Gastrocnemius medialis (tissue), 4 donors: ENCODE data around the gene SLX9. TPM values are rescaled to one million over a fixed set of nuclear protein-coding genes. Genes with fewer than 3 reads are reported as not detected.

Experiments used
- ATAC-seq, 2 donors: fragments of 150-250 bp; one replicate each; pipeline ENCODE4 v1.9.1; 2016
- DNase-seq, 2 donors: peaks; one replicate each; pipeline ENCODE4 v3.0.0-alpha.2; 2019
- H3K27ac ChIP-seq, 4 donors: fragments of 200-600 bp; sonication (generic); 1 replicate in 1 of 4; 2 replicates in 3 of 4; pipeline ENCODE4 v1.5.1; 2016 to 2018; ENCODE audit warnings: mild to moderate bottlenecking in 2 of 4, moderate library complexity in 1 of 4
- H3K27me3 ChIP-seq, 3 donors: fragments of 200-600 bp; sonication (generic) in 2 of 3; 1 replicate in 1 of 3; 2 replicates in 2 of 3; pipeline versions ENCODE4 v1.5.1 to v1.6.0; 2016 to 2019; ENCODE audit warnings: mild to moderate bottlenecking in 1 of 3, moderate library complexity in 1 of 3
- H3K36me3 ChIP-seq, 2 donors: fragments of 200-600 bp; sonication (generic) in 1 of 2; one replicate each; pipeline ENCODE4 v1.5.1; 2017 to 2018
- H3K4me1 ChIP-seq, 2 donors: fragments of 200-600 bp; sonication (generic) in 1 of 2; one replicate each; pipeline ENCODE4 v1.5.1; 2016 to 2017; ENCODE audit warnings: mild to moderate bottlenecking in 2 of 2
- H3K4me3 ChIP-seq, 4 donors: fragments of 200-600 bp; sonication (generic) in 3 of 4; 1 replicate in 1 of 4; 2 replicates in 3 of 4; pipeline ENCODE4 v1.5.1; 2016 to 2019; ENCODE audit warnings: mild to moderate bottlenecking in 2 of 4
- H3K9me3 ChIP-seq, 3 donors: fragments of 200-600 bp; sonication (generic) in 2 of 3; 1 replicate in 1 of 3; 2 replicates in 2 of 3; pipeline ENCODE4 v1.5.1; 2016 to 2019
- CTCF ChIP-seq, 5 experiments: fragments of 450-650 bp in 3 of 5; fragments of 200-600 bp in 2 of 5; sonication (generic) in 2 of 5; IDR thresholded peaks in 4 of 5; conservative IDR thresholded peaks in 1 of 5; 1 replicate in 4 of 5; 2 replicates in 1 of 5; pipeline ENCODE4 v1.5.1; 2016 to 2019; ENCODE audit warnings: antibody characterized with exemption in 5 of 5, mild to moderate bottlenecking in 3 of 5, moderate library complexity in 3 of 5
- POLR2A ChIP-seq, 2 donors: fragments of 450-650 bp; IDR thresholded peaks; one replicate each; pipeline ENCODE4 v1.6.1; 2017; ENCODE audit warnings: antibody characterized with exemption in 2 of 2, mild to moderate bottlenecking in 2 of 2, moderate library complexity in 2 of 2
- in situ Hi-C, 4 donors: fragments of 200-750 bp; cut with MboI; loops; one replicate each; pipeline versions ENCODE4 v1.15.0 to v1.8.0; 2017; ENCODE audit warnings: low sequenced_read_pairs in 4 of 4
- intact Hi-C: fragments of 100-400 bp; cut with DNase I; formaldehyde crosslinking; loops from one replicate; pipeline ENCODE4 v1.15.1; 2023; ENCODE audit warnings: low total_unique reads
- total RNA-seq, 4 donors: library from RNA; depleted of rRNA; stranded (reverse); fragments of >200 nt; gene quantifications; one replicate each; pipeline versions ENCODE4 v1.1.0 to v1.2.3, GENCODE V29; 2016

The SLX9 gene
- total RNA-seq, 4 donors from 2014 or later, result 23.7 to 37.6 (median 25.8) TPM

DNA sequence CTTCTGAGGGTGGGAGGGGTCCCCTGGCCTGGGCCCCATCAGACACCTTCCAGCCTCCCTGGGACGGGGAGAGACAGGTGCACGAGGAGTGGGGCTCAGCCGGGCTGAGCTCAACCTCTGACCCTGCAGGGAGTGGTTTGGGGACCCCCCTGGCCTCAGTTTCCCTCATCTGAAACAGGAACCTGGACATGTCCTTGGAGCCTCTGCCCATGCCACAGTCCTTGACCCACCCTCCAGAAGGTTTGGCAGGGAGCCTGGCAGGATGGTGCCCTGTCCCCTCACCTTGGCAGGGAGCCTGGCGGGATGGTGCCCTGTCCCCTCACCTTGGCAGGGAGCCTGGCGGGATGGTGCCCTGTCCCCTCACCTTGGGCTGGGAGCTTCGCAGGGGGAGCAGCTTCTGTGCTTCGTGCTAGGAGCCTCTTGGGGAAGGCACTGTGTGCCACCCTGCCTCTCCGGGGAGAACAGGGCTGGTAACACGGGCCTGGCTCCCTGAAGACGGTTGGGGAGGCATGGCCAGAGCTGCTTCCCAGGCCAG is 58.3 kb downstream of the SLX9 start:
- H3K9me3 ChIP-seq, result no peaks in the 10 kb centered on the region
- no peak for TF ChIP-seq POLR2A (IDR thresholded peaks at IDR 0.05)
- no peak for TF ChIP-seq CTCF (IDR thresholded peaks at IDR 0.05 in 4 of 5, conservative IDR thresholded peaks at IDR 0.05 in 1 of 5)
- intact Hi-C loops, result no loop called here
- in situ Hi-C loops, result no loop called here
- ATAC-seq, result no peak
- H3K4me1 ChIP-seq, result peaks cover 23 to 26% of the 10 kb centered on the region in 2 donors
- no peak overlapping the region for H3K4me3 ChIP-seq
- H3K36me3 ChIP-seq, result no peaks in the 10 kb centered on the region
- no peaks in the 10 kb centered on the region for H3K27me3 ChIP-seq
- H3K27ac ChIP-seq, result no peak overlapping the region
- no peak for DNase-seq

DNA sequence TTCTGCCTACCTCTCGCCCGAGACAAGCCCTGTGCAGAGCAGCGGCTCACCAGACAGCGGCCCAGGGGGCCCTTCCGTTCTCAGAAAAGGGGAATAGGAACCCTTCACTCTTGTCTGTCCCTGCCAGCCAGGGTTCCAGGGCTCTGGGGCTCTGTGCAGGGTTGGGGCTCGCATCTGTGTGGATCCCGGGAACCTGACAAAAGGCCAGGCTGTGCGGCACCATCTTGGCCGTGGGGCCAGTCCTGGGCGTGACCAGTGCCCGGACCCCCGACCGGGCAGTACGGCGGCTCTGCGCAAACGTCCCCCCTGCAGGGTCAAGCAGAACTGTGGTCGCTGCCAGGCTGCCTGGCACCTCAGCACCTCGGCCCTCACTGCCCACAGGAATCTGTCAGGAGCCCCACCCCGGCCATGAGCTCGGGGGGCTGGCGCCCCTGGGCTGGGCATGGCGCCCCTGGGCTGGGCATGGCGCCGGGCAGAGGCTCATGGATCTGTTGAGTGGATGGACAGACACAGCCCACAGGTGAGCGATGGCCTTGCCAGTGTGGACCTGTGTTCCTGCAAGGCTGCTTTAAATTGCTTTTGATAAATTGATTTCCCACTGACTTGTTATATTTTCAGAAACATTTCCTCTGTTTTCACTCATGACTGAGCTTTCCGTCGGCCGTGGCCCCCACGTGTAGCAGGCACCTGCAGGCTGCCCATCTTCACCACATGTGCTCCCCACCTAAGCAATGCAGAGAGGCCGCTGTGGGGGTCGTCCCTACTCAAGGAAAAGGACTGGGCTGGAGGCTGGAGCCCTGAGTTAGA is 59.0 kb downstream of the SLX9 start:
- H3K9me3 ChIP-seq, result no peaks in the 10 kb centered on the region
- no peak overlapping the region for H3K27ac ChIP-seq
- no peak for DNase-seq
- in situ Hi-C loops (no loop called here), intact Hi-C loops (no loop called here)
- no peak for TF ChIP-seq CTCF (IDR thresholded peaks at IDR 0.05 in 4 of 5, conservative IDR thresholded peaks at IDR 0.05 in 1 of 5)
- no peak for TF ChIP-seq POLR2A (IDR thresholded peaks at IDR 0.05)
- no peaks in the 10 kb centered on the region for H3K36me3 ChIP-seq
- ATAC-seq, result no peak
- no peak overlapping the region for H3K4me3 ChIP-seq
- H3K4me1 ChIP-seq, result peaks cover 23 to 26% of the 10 kb centered on the region in 2 donors
- H3K27me3 ChIP-seq, result no peaks in the 10 kb centered on the region

GRCh38 chr21:44999428-44999971 is 59.7 kb downstream of the SLX9 start:
- ATAC-seq (no peak), DNase-seq (no peak)
- peaks cover 18 to 21% of the 10 kb centered on the region in 2 donors for H3K4me1 ChIP-seq
- H3K9me3 ChIP-seq, result no peaks in the 10 kb centered on the region
- intact Hi-C loops (no loop called here), in situ Hi-C loops (no loop called here)
- TF ChIP-seq POLR2A (IDR thresholded peaks at IDR 0.05) (no peak), CTCF (IDR thresholded peaks at IDR 0.05 in 4 of 5, conservative IDR thresholded peaks at IDR 0.05 in 1 of 5) (no peak)
- H3K27ac ChIP-seq, result no peak overlapping the region
- H3K36me3 ChIP-seq, result no peaks in the 10 kb centered on the region
- H3K4me3 ChIP-seq, result no peak overlapping the region
- H3K27me3 ChIP-seq, result no peaks in the 10 kb centered on the region

DNA sequence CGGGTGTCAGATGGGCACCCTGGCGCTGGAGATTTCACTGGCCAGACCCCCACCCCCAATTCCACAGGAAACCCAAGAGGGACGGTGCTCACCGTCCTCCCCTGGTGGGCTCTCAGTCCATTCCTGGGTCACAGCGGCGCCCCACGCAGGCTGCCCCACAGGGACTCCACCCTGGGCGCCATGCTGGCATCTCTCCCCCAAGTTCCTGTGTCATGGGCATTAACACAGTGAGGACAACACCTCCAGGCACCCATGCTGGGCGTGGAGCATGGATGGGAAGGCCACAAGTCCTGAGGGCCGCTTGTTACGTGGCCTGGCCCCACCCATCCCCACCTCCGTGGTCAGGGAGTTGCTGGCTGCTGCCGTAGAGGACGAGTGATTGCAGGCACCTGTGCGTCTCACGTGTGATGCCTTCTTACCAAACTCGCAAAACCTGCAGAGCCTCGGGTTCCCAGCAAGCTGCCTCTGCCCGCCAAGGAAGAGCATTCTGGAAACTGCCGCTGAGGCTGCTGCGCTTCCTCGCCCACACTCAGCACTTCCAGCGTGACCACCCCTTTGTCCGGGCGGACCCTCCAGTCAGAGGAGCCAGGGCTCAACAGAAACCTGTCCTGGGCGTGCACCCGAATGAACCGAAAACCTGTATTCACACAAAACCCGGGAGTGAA is 60.3 kb downstream of the SLX9 start:
- Histone ChIP-seq H3K4me1 (peaks cover 12 to 15% of the 10 kb centered on the region in 2 donors), H3K27me3 (no peaks in the 10 kb centered on the region), H3K4me3 (no peak overlapping the region), H3K9me3 (no peaks in the 10 kb centered on the region), H3K36me3 (no peaks in the 10 kb centered on the region), H3K27ac (no peak overlapping the region)
- DNase-seq (peak in 1 of 2 donors; percentile 12), ATAC-seq (no peak)
- TF ChIP-seq POLR2A (IDR thresholded peaks at IDR 0.05) (no peak), CTCF (IDR thresholded peaks at IDR 0.05 in 4 of 5, conservative IDR thresholded peaks at IDR 0.05 in 1 of 5) (no peak)
- intact Hi-C loops, result loop anchor here (5.0 kb wide), 2 partner anchors 48 to 72 kb away; partner anchors contain the start of gene ADARB1
- in situ Hi-C loops, result no loop called here
